Erythroblast (primary cell): ENCODE data around the gene LILRB1.
A peak's percentile ranks its signal among the peaks of the same experiment; 100 is the strongest.
"Not testable (repeated sequence)": the region's sequence is repeated elsewhere in the genome, so short reads cannot be mapped to it uniquely, and the experiment has no call there.

Experiments
- DNase-seq, 2 experiments: peaks; one replicate each; lab custom pipeline; 2025; lab: John Stamatoyannopoulos, UW
- GATA1 ChIP-seq: IDR thresholded peaks from 2 replicates; pipeline ENCODE4 v1.6.1; 2011; ENCODE audit warnings: low read depth, mild to moderate bottlenecking, control low read depth, low read length, moderate library complexity
- POLR2A ChIP-seq: IDR thresholded peaks from 2 replicates; pipeline ENCODE4 v1.6.1; 2011; ENCODE audit warnings: mild to moderate bottlenecking, low read length

LILRB1 gene

GRCh38 chr19:54665530-54665929 lies 35.2 kb downstream of the LILRB1 start:
- TF ChIP-seq GATA1 = no peak
- TF ChIP-seq POLR2A = no peak
- no peak for DNase-seq

- DNase-seq = no peak
- no peak for TF ChIP-seq POLR2A
- TF ChIP-seq GATA1 = no peak
Observed at GRCh38 chr19:54667217-54667616, 36.9 kb downstream of the LILRB1 start.

GRCh38 chr19:54668353-54668752 lies 38.1 kb downstream of the LILRB1 start:
- DNase-seq = no peak
- TF ChIP-seq POLR2A (no peak), GATA1 (no peak)

- no peak for TF ChIP-seq GATA1
- no peak for TF ChIP-seq POLR2A
- no peak for DNase-seq
Observed at GRCh38 chr19:54670576-54671357, 40.5 kb downstream of the LILRB1 start.

- DNase-seq = no peak
- TF ChIP-seq GATA1 (no peak), POLR2A (no peak)
Observed at GRCh38 chr19:54673222-54673621, 42.9 kb downstream of the LILRB1 start.

GRCh38 chr19:54674021-54674617 lies 43.8 kb downstream of the LILRB1 start:
- DNase-seq = peak; percentile 45 to 73
- TF ChIP-seq GATA1 = no peak
- TF ChIP-seq POLR2A = no peak

- DNase-seq = peak; percentile 19 to 54
Observed at GRCh38 chr19:54676210-54676834, 46.0 kb downstream of the LILRB1 start.

GRCh38 chr19:54677217-54677616 lies 46.9 kb downstream of the LILRB1 start:
- DNase-seq = no peak
- TF ChIP-seq GATA1 = no peak
- no peak for TF ChIP-seq POLR2A

- not testable (repeated sequence) for DNase-seq
Observed at GRCh38 chr19:54681596-54681995, 51.3 kb downstream of the LILRB1 start.

- TF ChIP-seq GATA1 (no peak), POLR2A (no peak)
- no peak for DNase-seq
Observed at GRCh38 chr19:54682306-54682856, 52.1 kb downstream of the LILRB1 start.

GRCh38 chr19:54684527-54684926 lies 54.2 kb downstream of the LILRB1 start:
- DNase-seq = peak; percentile 6 to 8
- no peak for TF ChIP-seq GATA1
- TF ChIP-seq POLR2A = no peak
